SU-DHL-6 (cell line): ENCODE data around the gene ZNF716.

ENCODE experiments used
- H2AFZ ChIP-seq: fragments of 200-600 bp; sonication (generic); 2 replicates; pipeline ENCODE4 v1.6.1; 2014; ENCODE audit warnings: low read depth, mild to moderate bottlenecking, moderate library complexity, mixed read lengths, antibody characterized with exemption, low read length; ENCODE audit not compliant: severe bottlenecking
- H3F3A ChIP-seq: fragments of 200-600 bp; shearing (Covaris generic); 2 replicates; pipeline ENCODE4 v1.6.0; 2016; ENCODE audit warnings: antibody characterized with exemption, mild to moderate bottlenecking; ENCODE audit not compliant: insufficient read depth
- H3K27ac ChIP-seq: fragments of 200-600 bp; sonication (generic); 2 replicates; pipeline ENCODE4 v1.5.1; 2016; ENCODE audit warnings: low read depth, mild to moderate bottlenecking, low read length, moderate library complexity, mixed read lengths
- H3K27me3 ChIP-seq: fragments of 200-600 bp; sonication (generic), shearing (Covaris generic); 2 replicates; pipeline ENCODE4 v1.6.0; 2014; ENCODE audit warnings: mild to moderate bottlenecking, low read length
- H3K36me3 ChIP-seq: fragments of 200-600 bp; sonication (generic); 2 replicates; pipeline ENCODE4 v1.6.1; 2014; ENCODE audit warnings: mild to moderate bottlenecking, low read length, mixed read lengths
- H3K4me2 ChIP-seq: fragments of 300-600, 200-600 bp; shearing (Covaris generic), sonication (generic); 2 replicates; pipeline ENCODE4 v1.6.0; 2014; ENCODE audit warnings: low read length, low read depth, mild to moderate bottlenecking; ENCODE audit not compliant: poor library complexity, severe bottlenecking
- H3K4me3 ChIP-seq: fragments of 200-600 bp; sonication (generic); 2 replicates; pipeline ENCODE4 v1.5.1; 2014; ENCODE audit warnings: antibody characterized with exemption, low read length, mild to moderate bottlenecking, mixed read lengths; ENCODE audit not compliant: insufficient read depth, poor library complexity, severe bottlenecking
- H3K79me2 ChIP-seq: fragments of 200-600 bp; sonication (generic); 2 replicates; pipeline ENCODE4 v1.6.1; 2014; ENCODE audit warnings: mild to moderate bottlenecking, low read length, moderate library complexity; ENCODE audit not compliant: insufficient read depth
- H3K9ac ChIP-seq: fragments of 200-600 bp; sonication (generic); 2 replicates; pipeline ENCODE4 v1.7.0; 2014; ENCODE audit warnings: mild to moderate bottlenecking, low read length
- H3K9me2 ChIP-seq: fragments of 200-600 bp; sonication (generic); replicated peaks from 2 replicates; pipeline ENCODE4 v1.6.1; 2014; ENCODE audit warnings: low read length; ENCODE audit not compliant: insufficient read depth
- H3K9me3 ChIP-seq: fragments of 200-600 bp; sonication (generic); 2 replicates; pipeline ENCODE4 v1.6.1; 2014; ENCODE audit warnings: low read length, mixed read lengths; ENCODE audit not compliant: insufficient read depth
- H4K20me1 ChIP-seq: fragments of 200-600 bp; sonication (generic); 2 replicates; pipeline ENCODE4 v1.6.1; 2014; ENCODE audit warnings: low read depth, mild to moderate bottlenecking, antibody characterized with exemption, low read length, moderate library complexity, mixed read lengths
- EZH2phosphoT487 ChIP-seq: fragments of 200-600 bp; sonication (generic), shearing (Covaris generic); conservative IDR thresholded peaks from 2 replicates; pipeline ENCODE4 v1.6.1; 2018; ENCODE audit warnings: mild to moderate bottlenecking, antibody characterized with exemption, low read length, moderate library complexity, mixed read lengths
- TF ChIP-seq, protein P1 (sequence below): fragments of 200-600 bp; sonication (generic); IDR thresholded peaks from one replicate; pipeline ENCODE4 v1.5.1; 2017; ENCODE audit warnings: antibody characterized with exemption, mild to moderate bottlenecking, low read length, moderate library complexity; ENCODE audit not compliant: insufficient read depth, poor library complexity, severe bottlenecking

ZNF716 gene

GRCh38 chr7:57404343-57404966 lies 45.5 kb upstream of the ZNF716 start:
- H3K36me3 ChIP-seq, result no peaks in the 10 kb centered on the region
- no peak overlapping the region for H3K9ac ChIP-seq
- H3K9me2 ChIP-seq, result no peaks in the 10 kb centered on the region
- H3K27me3 ChIP-seq, result no peaks in the 10 kb centered on the region
- H3K9me3 ChIP-seq, result peaks cover 4% of the 10 kb centered on the region; the same call in 1 of the 2 replicates
- no peak overlapping the region for H2AFZ ChIP-seq
- TF ChIP-seq EZH2phosphoT487, result no peak
- TF ChIP-seq, protein P1, sequence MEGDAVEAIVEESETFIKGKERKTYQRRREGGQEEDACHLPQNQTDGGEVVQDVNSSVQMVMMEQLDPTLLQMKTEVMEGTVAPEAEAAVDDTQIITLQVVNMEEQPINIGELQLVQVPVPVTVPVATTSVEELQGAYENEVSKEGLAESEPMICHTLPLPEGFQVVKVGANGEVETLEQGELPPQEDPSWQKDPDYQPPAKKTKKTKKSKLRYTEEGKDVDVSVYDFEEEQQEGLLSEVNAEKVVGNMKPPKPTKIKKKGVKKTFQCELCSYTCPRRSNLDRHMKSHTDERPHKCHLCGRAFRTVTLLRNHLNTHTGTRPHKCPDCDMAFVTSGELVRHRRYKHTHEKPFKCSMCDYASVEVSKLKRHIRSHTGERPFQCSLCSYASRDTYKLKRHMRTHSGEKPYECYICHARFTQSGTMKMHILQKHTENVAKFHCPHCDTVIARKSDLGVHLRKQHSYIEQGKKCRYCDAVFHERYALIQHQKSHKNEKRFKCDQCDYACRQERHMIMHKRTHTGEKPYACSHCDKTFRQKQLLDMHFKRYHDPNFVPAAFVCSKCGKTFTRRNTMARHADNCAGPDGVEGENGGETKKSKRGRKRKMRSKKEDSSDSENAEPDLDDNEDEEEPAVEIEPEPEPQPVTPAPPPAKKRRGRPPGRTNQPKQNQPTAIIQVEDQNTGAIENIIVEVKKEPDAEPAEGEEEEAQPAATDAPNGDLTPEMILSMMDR, result no peak
- H4K20me1 ChIP-seq, result no peaks in the 10 kb centered on the region
- H3K4me3 ChIP-seq, result no peak overlapping the region
- H3K79me2 ChIP-seq, result no peaks in the 10 kb centered on the region
- no peaks in the 10 kb centered on the region for H3F3A ChIP-seq
- H3K4me2 ChIP-seq, result no peak overlapping the region
- no peak overlapping the region for H3K27ac ChIP-seq

GRCh38 chr7:57404967-57405421 lies 45.0 kb upstream of the ZNF716 start:
- H3K9me2 ChIP-seq, result no peaks in the 10 kb centered on the region
- no peaks in the 10 kb centered on the region for H3K27me3 ChIP-seq
- H3K4me2 ChIP-seq, result no peak overlapping the region
- no peak overlapping the region for H3K4me3 ChIP-seq
- H3K27ac ChIP-seq, result no peak overlapping the region
- no peaks in the 10 kb centered on the region for H4K20me1 ChIP-seq
- H3K36me3 ChIP-seq, result no peaks in the 10 kb centered on the region
- H3K79me2 ChIP-seq, result no peaks in the 10 kb centered on the region
- TF ChIP-seq EZH2phosphoT487, result no peak
- TF ChIP-seq, protein P1, result no peak
- H3K9me3 ChIP-seq, result peaks cover 4% of the 10 kb centered on the region; the same call in 1 of the 2 replicates
- H3F3A ChIP-seq, result no peaks in the 10 kb centered on the region
- no peak overlapping the region for H3K9ac ChIP-seq
- H2AFZ ChIP-seq, result no peak overlapping the region

- no peaks in the 10 kb centered on the region for H3K27me3 ChIP-seq
- no peaks in the 10 kb centered on the region for H3K9me2 ChIP-seq
- H3K9ac ChIP-seq, result no peak overlapping the region
- peaks cover 4% of the 10 kb centered on the region; the same call in 1 of the 2 replicates for H3K9me3 ChIP-seq
- no peaks in the 10 kb centered on the region for H4K20me1 ChIP-seq
- H3K36me3 ChIP-seq, result no peaks in the 10 kb centered on the region
- TF ChIP-seq, protein P1, result no peak
- no peak for TF ChIP-seq EZH2phosphoT487
- H2AFZ ChIP-seq, result no peak overlapping the region
- H3K27ac ChIP-seq, result no peak overlapping the region
- H3K4me2 ChIP-seq, result no peak overlapping the region
- no peaks in the 10 kb centered on the region for H3F3A ChIP-seq
- H3K79me2 ChIP-seq, result no peaks in the 10 kb centered on the region
- H3K4me3 ChIP-seq, result no peak overlapping the region
Measured at GRCh38 chr7:57407125-57407524, 42.9 kb upstream of the ZNF716 start.
